ENCODE data around the gene FAM234A. TPM values are rescaled to one million over a fixed set of nuclear protein-coding genes. Genes with fewer than 3 reads are reported as not detected.

The FAM234A gene
- polyA plus RNA-seq, 2 of the 4 experiments (the other 2 are of a cell fraction), result 25.6 to 53.3 TPM

- 95% methylated on average over 16 of the region's 16 CpGs for WGBS (ENCODE audit: missing lambda C conversion rate)
These were observed 79.7 kb downstream of the FAM234A start for GRCh38 chr16:314351-314750.

DNA sequence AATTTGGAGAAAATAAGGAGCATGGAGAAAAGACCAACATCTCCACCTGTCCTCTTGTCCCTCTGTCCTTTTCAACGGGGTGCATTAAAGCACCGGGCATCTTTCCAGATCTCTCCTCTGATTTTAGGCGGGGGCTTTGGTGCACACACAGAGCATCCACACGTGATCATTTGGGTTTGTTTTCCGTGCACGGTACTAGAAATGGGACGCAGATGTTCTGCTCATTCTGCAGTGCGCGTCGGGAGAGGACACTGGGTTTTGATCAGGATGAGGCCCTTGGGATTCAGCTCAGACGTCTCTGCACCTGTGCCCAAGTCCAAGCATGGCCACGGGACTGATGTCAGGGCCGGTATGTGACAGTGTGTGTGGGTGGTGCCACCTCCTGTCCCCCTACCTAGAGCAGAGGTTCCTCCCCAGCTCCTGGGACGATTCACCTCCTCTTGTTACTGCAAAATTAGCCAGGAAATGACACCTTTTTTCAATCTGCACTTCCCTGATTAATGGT is 80.2 kb downstream of the FAM234A start:
- ATAC-seq (no peak), FAIRE-seq (no peak), DNase-seq (ENCODE audit: low read depth in 1 of 2, low spot score in 1 of 2) (no peak)
- no peak overlapping the region for H3K27ac ChIP-seq
- H3K4me3 ChIP-seq, result no peak overlapping the region
- ChIA-PET POLR2A (no interaction called here), CTCF (interaction anchor here (1.2 to 1.6 kb wide), 3 partner anchors 11 to 47 kb away, joined by 3 to 5 read pairs (median 4); no protein-coding TSS in a partner anchor)
- H3K9me3 ChIP-seq, result no peaks in the 10 kb centered on the region
- H3K4me1 ChIP-seq, result no peaks in the 10 kb centered on the region
- TF ChIP-seq ZFP36 (IDR thresholded peaks at IDR 0.05; ENCODE audit: borderline replicate concordance, partially characterized antibody), result no peak
- no peak for TF ChIP-seq HOXB5 (CRISPR knock-in tag; IDR thresholded peaks at IDR 0.05)
- no peak for TF ChIP-seq ZNF302 (CRISPR knock-in tag; IDR thresholded peaks at IDR 0.05)
- TF ChIP-seq JUN (IDR thresholded peaks at IDR 0.05), result no peak
- no peak for TF ChIP-seq CBX8 (IDR thresholded peaks at IDR 0.05)
- TF ChIP-seq FOSB (CRISPR knock-in tag; IDR thresholded peaks at IDR 0.05), result no peak
- TF ChIP-seq PHF8 (IDR thresholded peaks at IDR 0.05; ENCODE audit: borderline replicate concordance, low read depth), result no peak
- no peak for TF ChIP-seq EHF (CRISPR knock-in tag; IDR thresholded peaks at IDR 0.05)
- no peak overlapping the region for H3K4me2 ChIP-seq
- 81% methylated on average over 14 of the region's 14 CpGs for WGBS (ENCODE audit: missing lambda C conversion rate)

More at GRCh38 chr16:314351-314750, 79.7 kb downstream of the FAM234A start:
- no peak overlapping the region for H3K27ac ChIP-seq
- FAIRE-seq, result no peak
- no peak overlapping the region for H3K4me3 ChIP-seq
- ChIA-PET POLR2A (no interaction called here), CTCF (interaction anchor here (1.3 to 1.7 kb wide), 5 partner anchors 11 to 249 kb away, joined by 3 to 5 read pairs (median 4); no protein-coding TSS in a partner anchor)
- no peak for TF ChIP-seq FOSL2 (IDR thresholded peaks at IDR 0.05)
- no peak for TF ChIP-seq FOSL2 (CRISPR knock-in tag; IDR thresholded peaks at IDR 0.05)
- TF ChIP-seq USF2 (IDR thresholded peaks at IDR 0.05), result no peak
- no peak for TF ChIP-seq HOXA7 (CRISPR knock-in tag; IDR thresholded peaks at IDR 0.05)
- TF ChIP-seq, protein P1, sequence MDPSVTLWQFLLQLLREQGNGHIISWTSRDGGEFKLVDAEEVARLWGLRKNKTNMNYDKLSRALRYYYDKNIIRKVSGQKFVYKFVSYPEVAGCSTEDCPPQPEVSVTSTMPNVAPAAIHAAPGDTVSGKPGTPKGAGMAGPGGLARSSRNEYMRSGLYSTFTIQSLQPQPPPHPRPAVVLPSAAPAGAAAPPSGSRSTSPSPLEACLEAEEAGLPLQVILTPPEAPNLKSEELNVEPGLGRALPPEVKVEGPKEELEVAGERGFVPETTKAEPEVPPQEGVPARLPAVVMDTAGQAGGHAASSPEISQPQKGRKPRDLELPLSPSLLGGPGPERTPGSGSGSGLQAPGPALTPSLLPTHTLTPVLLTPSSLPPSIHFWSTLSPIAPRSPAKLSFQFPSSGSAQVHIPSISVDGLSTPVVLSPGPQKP (IDR thresholded peaks at IDR 0.05; ENCODE audit: low read depth, low read length), result no peak
- TF ChIP-seq EHMT2 (IDR thresholded peaks at IDR 0.05; ENCODE audit: low read depth), result no peak
- TF ChIP-seq GATA3 (IDR thresholded peaks at IDR 0.05; ENCODE audit: borderline replicate concordance), result no peak
- no peak for TF ChIP-seq ZNF302 (CRISPR knock-in tag; IDR thresholded peaks at IDR 0.05)
- TF ChIP-seq, protein P2, sequence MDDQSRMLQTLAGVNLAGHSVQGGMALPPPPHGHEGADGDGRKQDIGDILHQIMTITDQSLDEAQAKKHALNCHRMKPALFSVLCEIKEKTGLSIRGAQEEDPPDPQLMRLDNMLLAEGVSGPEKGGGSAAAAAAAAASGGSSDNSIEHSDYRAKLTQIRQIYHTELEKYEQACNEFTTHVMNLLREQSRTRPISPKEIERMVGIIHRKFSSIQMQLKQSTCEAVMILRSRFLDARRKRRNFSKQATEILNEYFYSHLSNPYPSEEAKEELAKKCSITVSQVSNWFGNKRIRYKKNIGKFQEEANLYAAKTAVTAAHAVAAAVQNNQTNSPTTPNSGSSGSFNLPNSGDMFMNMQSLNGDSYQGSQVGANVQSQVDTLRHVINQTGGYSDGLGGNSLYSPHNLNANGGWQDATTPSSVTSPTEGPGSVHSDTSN (IDR thresholded peaks at IDR 0.05), result no peak
- no peak for TF ChIP-seq CBX8 (IDR thresholded peaks at IDR 0.05)
- no peak for TF ChIP-seq ESRRA (IDR thresholded peaks at IDR 0.05; ENCODE audit: borderline replicate concordance, low read length)
- TF ChIP-seq E2F6 (IDR thresholded peaks at IDR 0.05; ENCODE audit: borderline replicate concordance, low read depth), result no peak
- TF ChIP-seq, protein P3, sequence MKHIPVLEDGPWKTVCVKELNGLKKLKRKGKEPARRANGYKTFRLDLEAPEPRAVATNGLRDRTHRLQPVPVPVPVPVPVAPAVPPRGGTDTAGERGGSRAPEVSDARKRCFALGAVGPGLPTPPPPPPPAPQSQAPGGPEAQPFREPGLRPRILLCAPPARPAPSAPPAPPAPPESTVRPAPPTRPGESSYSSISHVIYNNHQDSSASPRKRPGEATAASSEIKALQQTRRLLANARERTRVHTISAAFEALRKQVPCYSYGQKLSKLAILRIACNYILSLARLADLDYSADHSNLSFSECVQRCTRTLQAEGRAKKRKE (CRISPR knock-in tag; IDR thresholded peaks at IDR 0.05; ENCODE audit: low read depth), result no peak
- no peak for TF ChIP-seq FOSB (CRISPR knock-in tag; IDR thresholded peaks at IDR 0.05)
- TF ChIP-seq SREBF2 (IDR thresholded peaks at IDR 0.05), result no peak
- no peaks in the 10 kb centered on the region for H3K4me1 ChIP-seq
- ATAC-seq, result no peak
- no peak overlapping the region for H3K4me2 ChIP-seq
- H3K9me3 ChIP-seq, result no peaks in the 10 kb centered on the region
- DNase-seq (ENCODE audit: low read depth in 1 of 2, low spot score in 1 of 2), result no peak

Other genes starting within 250 kb of the FAM234A start
- gene POLR3K, start 181.2 kb upstream of the FAM234A start, polyA plus RNA-seq (2011; rRNA removed), result 46.9 and 50.9 TPM in 2 replicates
- 45.6 to 51.8 TPM (median 47.6 TPM) in 3 replicates for gene POLR3K, start 181.2 kb upstream of the FAM234A start, polyA plus RNA-seq (2017; fragmentation: RNase III; extraction: RNeasy Plus Mini Kit Qiagen cat#74134 plus additional on column Dnase treatment)
- gene SNRNP25, start 181.0 kb upstream of the FAM234A start, polyA plus RNA-seq (2011; rRNA removed), result 43.5 and 45.0 TPM in 2 replicates
- 82.1 to 83.0 TPM (median 82.2 TPM) in 3 replicates for gene SNRNP25, start 181.0 kb upstream of the FAM234A start, polyA plus RNA-seq (2017; fragmentation: RNase III; extraction: RNeasy Plus Mini Kit Qiagen cat#74134 plus additional on column Dnase treatment)
- gene RHBDF1, start 162.2 kb upstream of the FAM234A start, polyA plus RNA-seq (2011; rRNA removed), result 13.5 and 17.9 TPM in 2 replicates
- 17.5 to 20.5 TPM (median 19.2 TPM) in 3 replicates for gene RHBDF1, start 162.2 kb upstream of the FAM234A start, polyA plus RNA-seq (2017; fragmentation: RNase III; extraction: RNeasy Plus Mini Kit Qiagen cat#74134 plus additional on column Dnase treatment)
- 25.5 and 28.2 TPM in 2 replicates for gene MPG, start 156.6 kb upstream of the FAM234A start, polyA plus RNA-seq (2011; rRNA removed)
- gene MPG, start 156.6 kb upstream of the FAM234A start, polyA plus RNA-seq (2017; fragmentation: RNase III; extraction: RNeasy Plus Mini Kit Qiagen cat#74134 plus additional on column Dnase treatment), result 42.3 to 54.3 TPM (median 47.6 TPM) in 3 replicates
- 15.8 and 17.0 TPM in 2 replicates for gene NPRL3, start 96.1 kb upstream of the FAM234A start, polyA plus RNA-seq (2011; rRNA removed)
- 24.6 to 28.4 TPM (median 25.9 TPM) in 3 replicates for gene NPRL3, start 96.1 kb upstream of the FAM234A start, polyA plus RNA-seq (2017; fragmentation: RNase III; extraction: RNeasy Plus Mini Kit Qiagen cat#74134 plus additional on column Dnase treatment)
- gene HBZ, start 82.2 kb upstream of the FAM234A start, polyA plus RNA-seq (2011; rRNA removed), result not detected in 2 replicates
- gene HBZ, start 82.2 kb upstream of the FAM234A start, polyA plus RNA-seq (2017; fragmentation: RNase III; extraction: RNeasy Plus Mini Kit Qiagen cat#74134 plus additional on column Dnase treatment), result not detected in 3 replicates
- not detected in 2 replicates for gene HBM, start 68.8 kb upstream of the FAM234A start, polyA plus RNA-seq (2011; rRNA removed)
- not detected in 3 replicates for gene HBM, start 68.8 kb upstream of the FAM234A start, polyA plus RNA-seq (2017; fragmentation: RNase III; extraction: RNeasy Plus Mini Kit Qiagen cat#74134 plus additional on column Dnase treatment)
- gene HBA2, start 61.9 kb upstream of the FAM234A start, polyA plus RNA-seq (2011; rRNA removed), result 0.20 and 0.26 TPM in 2 replicates
- 0.23 to 0.68 TPM in 2 of 3 replicates, not detected in the other for gene HBA2, start 61.9 kb upstream of the FAM234A start, polyA plus RNA-seq (2017; fragmentation: RNase III; extraction: RNeasy Plus Mini Kit Qiagen cat#74134 plus additional on column Dnase treatment)
- gene HBA1, start 58.1 kb upstream of the FAM234A start, polyA plus RNA-seq (2011; rRNA removed), result not detected in 2 replicates
- gene HBA1, start 58.1 kb upstream of the FAM234A start, polyA plus RNA-seq (2017; fragmentation: RNase III; extraction: RNeasy Plus Mini Kit Qiagen cat#74134 plus additional on column Dnase treatment), result 0.51 to 1.3 TPM (median 0.58 TPM) in 3 replicates
- gene HBQ1, start 54.4 kb upstream of the FAM234A start, polyA plus RNA-seq (2011; rRNA removed), result 2.0 and 2.3 TPM in 2 replicates
- 2.8 to 4.7 TPM (median 3.2 TPM) in 3 replicates for gene HBQ1, start 54.4 kb upstream of the FAM234A start, polyA plus RNA-seq (2017; fragmentation: RNase III; extraction: RNeasy Plus Mini Kit Qiagen cat#74134 plus additional on column Dnase treatment)
- gene LUC7L, start 5.4 kb upstream of the FAM234A start, polyA plus RNA-seq (2011; rRNA removed), result 34.5 and 51.6 TPM in 2 replicates
- 64.5 to 67.6 TPM (median 65.3 TPM) in 3 replicates for gene LUC7L, start 5.4 kb upstream of the FAM234A start, polyA plus RNA-seq (2017; fragmentation: RNase III; extraction: RNeasy Plus Mini Kit Qiagen cat#74134 plus additional on column Dnase treatment)
- gene RGS11, start 41.1 kb downstream of the FAM234A start, polyA plus RNA-seq (2011; rRNA removed), result 2.1 and 2.6 TPM in 2 replicates
- gene RGS11, start 41.1 kb downstream of the FAM234A start, polyA plus RNA-seq (2017; fragmentation: RNase III; extraction: RNeasy Plus Mini Kit Qiagen cat#74134 plus additional on column Dnase treatment), result 4.2 to 6.7 TPM (median 5.3 TPM) in 3 replicates
- gene ARHGDIG, start 45.8 kb downstream of the FAM234A start, polyA plus RNA-seq (2011; rRNA removed), result 0.82 and 1.1 TPM in 2 replicates
- gene ARHGDIG, start 45.8 kb downstream of the FAM234A start, polyA plus RNA-seq (2017; fragmentation: RNase III; extraction: RNeasy Plus Mini Kit Qiagen cat#74134 plus additional on column Dnase treatment), result 1.3 to 1.9 TPM (median 1.4 TPM) in 3 replicates
- gene PDIA2, start 48.3 kb downstream of the FAM234A start, polyA plus RNA-seq (2011; rRNA removed), result 0.21 and 0.45 TPM in 2 replicates
- gene PDIA2, start 48.3 kb downstream of the FAM234A start, polyA plus RNA-seq (2017; fragmentation: RNase III; extraction: RNeasy Plus Mini Kit Qiagen cat#74134 plus additional on column Dnase treatment), result 0.42 to 0.82 TPM (median 0.52 TPM) in 3 replicates
- 8.7 and 8.9 TPM in 2 replicates for gene AXIN1, start 117.9 kb downstream of the FAM234A start, polyA plus RNA-seq (2011; rRNA removed)
- 18.1 to 19.3 TPM (median 18.6 TPM) in 3 replicates for gene AXIN1, start 117.9 kb downstream of the FAM234A start, polyA plus RNA-seq (2017; fragmentation: RNase III; extraction: RNeasy Plus Mini Kit Qiagen cat#74134 plus additional on column Dnase treatment)
- 115 and 130 TPM in 2 replicates for gene MRPL28, start 135.7 kb downstream of the FAM234A start, polyA plus RNA-seq (2011; rRNA removed)
- gene MRPL28, start 135.7 kb downstream of the FAM234A start, polyA plus RNA-seq (2017; fragmentation: RNase III; extraction: RNeasy Plus Mini Kit Qiagen cat#74134 plus additional on column Dnase treatment), result 139 to 144 TPM (median 139 TPM) in 3 replicates
- 25.9 and 36.0 TPM in 2 replicates for gene PGAP6, start 147.2 kb downstream of the FAM234A start, polyA plus RNA-seq (2011; rRNA removed)
- 32.3 to 38.1 TPM (median 36.2 TPM) in 3 replicates for gene PGAP6, start 147.2 kb downstream of the FAM234A start, polyA plus RNA-seq (2017; fragmentation: RNase III; extraction: RNeasy Plus Mini Kit Qiagen cat#74134 plus additional on column Dnase treatment)
- gene NME4, start 162.4 kb downstream of the FAM234A start, polyA plus RNA-seq (2011; rRNA removed), result 229 and 239 TPM in 2 replicates
- gene NME4, start 162.4 kb downstream of the FAM234A start, polyA plus RNA-seq (2017; fragmentation: RNase III; extraction: RNeasy Plus Mini Kit Qiagen cat#74134 plus additional on column Dnase treatment), result 301 to 349 TPM (median 339 TPM) in 3 replicates
- gene DECR2, start 167.1 kb downstream of the FAM234A start, polyA plus RNA-seq (2011; rRNA removed), result 15.5 and 17.9 TPM in 2 replicates
- 31.0 to 38.0 TPM (median 34.2 TPM) in 3 replicates for gene DECR2, start 167.1 kb downstream of the FAM234A start, polyA plus RNA-seq (2017; fragmentation: RNase III; extraction: RNeasy Plus Mini Kit Qiagen cat#74134 plus additional on column Dnase treatment)
- gene RAB11FIP3, start 190.8 kb downstream of the FAM234A start, polyA plus RNA-seq (2011; rRNA removed), result 6.7 and 9.7 TPM in 2 replicates
- 18.0 to 19.1 TPM (median 18.4 TPM) in 3 replicates for gene RAB11FIP3, start 190.8 kb downstream of the FAM234A start, polyA plus RNA-seq (2017; fragmentation: RNase III; extraction: RNeasy Plus Mini Kit Qiagen cat#74134 plus additional on column Dnase treatment)